ENCODE data around the gene DTYMK. TPM values are rescaled to one million over a fixed set of nuclear protein-coding genes. Genes with fewer than 3 reads are reported as not detected.
"Not testable (repeated sequence)": the region's sequence is repeated elsewhere in the genome, so short reads cannot be mapped to it uniquely, and the experiment has no call there.

DTYMK gene
- total RNA-seq, 4 donors from 2014 or later = 7.7 to 18.7 (median 11.0) TPM

- no peak overlapping the region for H3K27ac ChIP-seq
- TF ChIP-seq EP300 (IDR thresholded peaks at IDR 0.05) = no peak
- no peak for TF ChIP-seq POLR2A (IDR thresholded peaks at IDR 0.05)
- peaks cover 0 to 81% of the 10 kb centered on the region in 2 donors for H3K36me3 ChIP-seq
- no peaks in the 10 kb centered on the region for H3K4me1 ChIP-seq
- no peaks in the 10 kb centered on the region for H3K27me3 ChIP-seq
- H3K9me3 ChIP-seq = no peaks in the 10 kb centered on the region
- H3K4me3 ChIP-seq = no peak overlapping the region
- no peak for ATAC-seq
- WGBS, 2 donors (ENCODE audit: low coverage in 1 of 2) = 87% methylated on average over 5 of the region's 31 CpGs; no CpG with 5 or more reads in 1 of the 2 donors
Measured at GRCh38 chr2:241670333-241671110, 16.1 kb downstream of the DTYMK start.

- 80% methylated on average over 1 of the region's 12 CpGs; no CpG with 5 or more reads in 1 of the 2 donors for WGBS, 2 donors (ENCODE audit: low coverage in 1 of 2)
- no peak for ATAC-seq
- no peak overlapping the region for H3K27ac ChIP-seq
- no peak for TF ChIP-seq POLR2AphosphoS5 (IDR thresholded peaks at IDR 0.05)
- TF ChIP-seq CTCF (IDR thresholded peaks at IDR 0.05) = no peak
- no peak for TF ChIP-seq POLR2A (IDR thresholded peaks at IDR 0.05)
- TF ChIP-seq EP300 (IDR thresholded peaks at IDR 0.05) = no peak
- H3K36me3 ChIP-seq = peaks cover 0 to 85% of the 10 kb centered on the region in 2 donors
- no peaks in the 10 kb centered on the region for H3K4me1 ChIP-seq
- H3K9me3 ChIP-seq = no peaks in the 10 kb centered on the region
- no peaks in the 10 kb centered on the region for H3K27me3 ChIP-seq
- H3K4me3 ChIP-seq = no peak overlapping the region
Measured at GRCh38 chr2:241668839-241669238, 17.8 kb downstream of the DTYMK start.

DNA sequence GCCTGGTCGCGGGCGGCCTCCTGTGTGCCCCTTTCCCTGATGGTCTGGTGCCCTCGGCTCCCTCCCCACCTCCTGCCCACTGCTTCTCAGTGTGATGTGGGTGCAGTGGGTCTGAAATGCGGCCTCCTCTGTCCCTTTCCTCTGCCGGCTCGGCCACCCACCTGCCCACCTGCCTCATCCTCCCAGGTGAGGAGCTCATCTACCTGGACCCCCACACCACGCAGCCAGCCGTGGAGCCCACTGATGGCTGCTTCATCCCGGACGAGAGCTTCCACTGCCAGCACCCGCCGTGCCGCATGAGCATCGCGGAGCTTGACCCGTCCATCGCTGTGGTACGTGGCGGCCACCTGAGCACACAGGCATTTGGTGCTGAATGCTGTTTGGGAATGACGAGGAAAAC is 18.3 kb downstream of the DTYMK start:
- TF ChIP-seq POLR2A (IDR thresholded peaks at IDR 0.05) = no peak
- no peak for TF ChIP-seq EP300 (IDR thresholded peaks at IDR 0.05)
- Histone ChIP-seq H3K9me3 (no peaks in the 10 kb centered on the region), H3K27me3 (no peaks in the 10 kb centered on the region), H3K4me3 (no peak overlapping the region), H3K27ac (no peak overlapping the region), H3K36me3 (peaks cover 0 to 80% of the 10 kb centered on the region in 2 donors), H3K4me1 (no peaks in the 10 kb centered on the region)
- ATAC-seq = no peak
- WGBS, 2 donors (ENCODE audit: low coverage in 1 of 2) = 100% methylated on average over 7 of the region's 21 CpGs; no CpG with 5 or more reads in 1 of the 2 donors

- no peak for ATAC-seq
- Histone ChIP-seq H3K27me3 (no peaks in the 10 kb centered on the region), H3K9me3 (no peaks in the 10 kb centered on the region), H3K27ac (no peak overlapping the region), H3K4me1 (no peaks in the 10 kb centered on the region), H3K4me3 (no peak overlapping the region), H3K36me3 (peaks cover 0 to 78% of the 10 kb centered on the region in 2 donors)
- no peak for TF ChIP-seq EP300 (IDR thresholded peaks at IDR 0.05)
- TF ChIP-seq POLR2A (IDR thresholded peaks at IDR 0.05) = no peak
- no peak for TF ChIP-seq POLR2AphosphoS5 (IDR thresholded peaks at IDR 0.05)
- TF ChIP-seq CTCF (IDR thresholded peaks at IDR 0.05) = no peak
- WGBS, 2 donors (ENCODE audit: low coverage in 1 of 2) = no CpG with 5 or more reads among the region's 42 CpGs
Measured at GRCh38 chr2:241666627-241667400, 19.8 kb downstream of the DTYMK start.

GRCh38 chr2:241665731-241666440 is 20.7 kb downstream of the DTYMK start:
- Histone ChIP-seq H3K36me3 (peaks cover 0 to 78% of the 10 kb centered on the region in 2 donors), H3K4me3 (no peak overlapping the region), H3K27ac (no peak overlapping the region), H3K27me3 (no peaks in the 10 kb centered on the region), H3K4me1 (no peaks in the 10 kb centered on the region), H3K9me3 (no peaks in the 10 kb centered on the region)
- 81 to 82% methylated on average over 17 to 18 of the region's 23 CpGs for WGBS, 2 donors (ENCODE audit: low coverage in 1 of 2)
- no peak for TF ChIP-seq CTCF (IDR thresholded peaks at IDR 0.05)
- TF ChIP-seq EP300 (IDR thresholded peaks at IDR 0.05) = no peak
- no peak for TF ChIP-seq POLR2A (IDR thresholded peaks at IDR 0.05)
- no peak for TF ChIP-seq POLR2AphosphoS5 (IDR thresholded peaks at IDR 0.05)
- ATAC-seq = no peak

DNA sequence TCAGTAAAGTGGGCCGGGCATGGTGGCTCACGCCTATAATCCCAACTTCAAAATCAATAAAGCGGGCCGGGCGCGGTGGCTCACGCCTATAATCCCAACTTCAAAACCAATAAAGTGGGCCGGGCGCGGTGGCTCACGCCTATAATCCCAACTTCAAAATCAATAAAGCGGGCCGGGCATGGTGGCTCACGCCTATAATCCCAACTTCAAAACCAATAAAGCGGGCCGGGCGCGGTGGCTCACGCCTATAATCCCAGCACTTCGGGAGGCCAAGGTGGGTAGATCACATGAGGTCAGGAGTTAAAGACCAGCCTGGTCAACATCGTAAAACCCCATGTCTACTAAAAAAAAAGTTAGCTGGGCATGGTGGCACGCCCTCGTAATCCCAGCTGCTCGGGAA is 23.9 kb downstream of the DTYMK start:
- 91 to 95% methylated on average over 5 to 11 of the region's 24 CpGs for WGBS, 2 donors (ENCODE audit: low coverage in 1 of 2)
- peaks cover 0 to 78% of the 10 kb centered on the region in 2 donors for H3K36me3 ChIP-seq
- H3K27ac ChIP-seq, H3K4me3 ChIP-seq, H3K27me3 ChIP-seq, H3K9me3 ChIP-seq, H3K4me1 ChIP-seq, ATAC-seq: not testable (repeated sequence)

All from gastroesophageal sphincter (tissue), 4 donors.